Fibroblast of lung (primary cell): ENCODE measurements around the gene LRRK1. TPM values are rescaled to one million over a fixed set of nuclear protein-coding genes. Genes with fewer than 3 reads are reported as not detected.

Experiments
- DNase-seq, 2 donors: peaks; one replicate each; pipeline versions ENCODE4 v3.0.0 to v3.0.0-alpha.2; 2010; ENCODE audit warnings: low read depth in 2 of 2
- H2AFZ ChIP-seq: 2 replicates; pipeline ENCODE4 v1.5.1; 2012; ENCODE audit warnings: low read length, control low read depth, inconsistent platforms
- H3K27ac ChIP-seq: 2 replicates; pipeline ENCODE4 v1.5.1; 2011; ENCODE audit warnings: low read length, control low read depth; ENCODE audit not compliant: insufficient read depth
- H3K27me3 ChIP-seq: 2 replicates; pipeline ENCODE4 v1.5.1; 2011; ENCODE audit warnings: mild to moderate bottlenecking, low read length; ENCODE audit not compliant: control insufficient read depth, insufficient read depth
- H3K36me3 ChIP-seq: 2 replicates; pipeline ENCODE4 v1.5.1; 2011; ENCODE audit warnings: low read length; ENCODE audit not compliant: control insufficient read depth, insufficient read depth
- H3K4me1 ChIP-seq: 2 replicates; pipeline ENCODE4 v1.5.1; 2011; ENCODE audit warnings: low read length; ENCODE audit not compliant: control insufficient read depth, insufficient read depth; ENCODE audit errors: extremely low read depth
- H3K4me2 ChIP-seq: 2 replicates; pipeline ENCODE4 v1.5.1; 2011; ENCODE audit warnings: low read length, control low read depth; ENCODE audit not compliant: insufficient read depth; ENCODE audit errors: extremely low read depth
- H3K4me3 ChIP-seq, 4 experiments: fragments of 200-600 bp in 1 of 4; sonication (generic) in 1 of 4; replicated peaks in 1 of 4; 2 replicates each; pipeline ENCODE4 v1.5.1; 2011 to 2016; ENCODE audit warnings: low read length in 4 of 4, low read depth in 3 of 4, mild to moderate bottlenecking in 3 of 4, control low read depth in 2 of 4, inconsistent platforms in 1 of 4, mixed read lengths in 1 of 4; ENCODE audit not compliant: insufficient read depth in 1 of 4; ENCODE audit errors: control extremely low read depth in 1 of 4
- H3K79me2 ChIP-seq: 2 replicates; pipeline ENCODE4 v1.5.1; 2012; ENCODE audit warnings: mild to moderate bottlenecking, low read length, inconsistent platforms; ENCODE audit not compliant: control insufficient read depth, insufficient read depth
- H3K9ac ChIP-seq: 2 replicates; pipeline ENCODE4 v1.5.1; 2011; ENCODE audit warnings: mild to moderate bottlenecking, low read length, control low read depth; ENCODE audit not compliant: insufficient read depth
- H3K9me3 ChIP-seq: 2 replicates; pipeline ENCODE4 v1.5.1; 2012; ENCODE audit warnings: low read depth, low read length; ENCODE audit not compliant: control insufficient read depth, insufficient read depth
- H4K20me1 ChIP-seq: 2 replicates; pipeline ENCODE4 v1.5.1; 2011; ENCODE audit warnings: low read length; ENCODE audit not compliant: control insufficient read depth, insufficient read depth; ENCODE audit errors: extremely low read depth
- EZH2 ChIP-seq: IDR thresholded peaks from 2 replicates; pipeline ENCODE4 v1.5.1; 2012; ENCODE audit warnings: low read length, control low read depth, mild to moderate bottlenecking; ENCODE audit errors: missing control alignments
- polyA plus RNA-seq, 2 donors: library from polyadenylated mRNA; depleted of rRNA in 1 of 2; stranded (reverse) in 1 of 2; unstranded in 1 of 2; fragments of >200 nt; gene quantifications; 2 replicates each; pipeline ENCODE4 v1.2.1, GENCODE V29; 2011 to 2012; ENCODE audit warnings: missing spikeins in 1 of 2
- total RNA-seq: library from RNA; depleted of rRNA; stranded (reverse); fragments of >200 nt; gene quantifications from 2 replicates; pipeline ENCODE4 v1.2.1, GENCODE V29; 2014
- TF ChIP-seq, protein P1 (sequence below), 2 donors: IDR thresholded peaks in 1 of 2; conservative IDR thresholded peaks in 1 of 2; 1 replicate in 1 of 2; 2 replicates in 1 of 2; pipeline ENCODE4 v1.5.1; 2011 to 2012; ENCODE audit warnings: low read length in 2 of 2, control low read depth in 1 of 2, inconsistent platforms in 1 of 2, low read depth in 1 of 2, mild to moderate bottlenecking in 1 of 2

LRRK1 gene
- total and polyA plus RNA-seq, 2 donors (not counting 1 experiment from before 2014, with no cell fraction given): 3.8 to 12.2 TPM

- Histone ChIP-seq H3K9ac (no peak overlapping the region), H3K4me3 (no peak overlapping the region), H3K79me2 (no peaks in the 10 kb centered on the region), H3K27me3 (no peaks in the 10 kb centered on the region), H2AFZ (no peak overlapping the region), H3K9me3 (no peaks in the 10 kb centered on the region), H3K36me3 (peaks cover 2% of the 10 kb centered on the region), H3K4me2 (no peak overlapping the region), H4K20me1 (no peaks in the 10 kb centered on the region), H3K4me1 (no peaks in the 10 kb centered on the region), H3K27ac (no peak overlapping the region)
- peak in 1 of 2 donors; percentile 16 for DNase-seq
- no peak for TF ChIP-seq EZH2
- TF ChIP-seq, protein P1, sequence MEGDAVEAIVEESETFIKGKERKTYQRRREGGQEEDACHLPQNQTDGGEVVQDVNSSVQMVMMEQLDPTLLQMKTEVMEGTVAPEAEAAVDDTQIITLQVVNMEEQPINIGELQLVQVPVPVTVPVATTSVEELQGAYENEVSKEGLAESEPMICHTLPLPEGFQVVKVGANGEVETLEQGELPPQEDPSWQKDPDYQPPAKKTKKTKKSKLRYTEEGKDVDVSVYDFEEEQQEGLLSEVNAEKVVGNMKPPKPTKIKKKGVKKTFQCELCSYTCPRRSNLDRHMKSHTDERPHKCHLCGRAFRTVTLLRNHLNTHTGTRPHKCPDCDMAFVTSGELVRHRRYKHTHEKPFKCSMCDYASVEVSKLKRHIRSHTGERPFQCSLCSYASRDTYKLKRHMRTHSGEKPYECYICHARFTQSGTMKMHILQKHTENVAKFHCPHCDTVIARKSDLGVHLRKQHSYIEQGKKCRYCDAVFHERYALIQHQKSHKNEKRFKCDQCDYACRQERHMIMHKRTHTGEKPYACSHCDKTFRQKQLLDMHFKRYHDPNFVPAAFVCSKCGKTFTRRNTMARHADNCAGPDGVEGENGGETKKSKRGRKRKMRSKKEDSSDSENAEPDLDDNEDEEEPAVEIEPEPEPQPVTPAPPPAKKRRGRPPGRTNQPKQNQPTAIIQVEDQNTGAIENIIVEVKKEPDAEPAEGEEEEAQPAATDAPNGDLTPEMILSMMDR (conservative IDR thresholded peaks at IDR 0.05 in 1 of 2, IDR thresholded peaks at IDR 0.05 in 1 of 2; ENCODE audit: low read depth in 1 of 2, low read length in 2 of 2): no peak
Measured at GRCh38 chr15:100987143-100987542, 68.0 kb downstream of the LRRK1 start.

- Histone ChIP-seq H3K9ac (no peak overlapping the region), H3K4me2 (no peak overlapping the region), H3K4me3 (no peak overlapping the region), H3K4me1 (no peaks in the 10 kb centered on the region), H3K9me3 (no peaks in the 10 kb centered on the region), H3K27ac (no peak overlapping the region), H3K79me2 (no peaks in the 10 kb centered on the region), H3K36me3 (peaks cover 2% of the 10 kb centered on the region), H3K27me3 (no peaks in the 10 kb centered on the region), H4K20me1 (no peaks in the 10 kb centered on the region), H2AFZ (no peak overlapping the region)
- no peak for DNase-seq
- TF ChIP-seq, protein P1 (conservative IDR thresholded peaks at IDR 0.05 in 1 of 2, IDR thresholded peaks at IDR 0.05 in 1 of 2; ENCODE audit: low read depth in 1 of 2, low read length in 2 of 2): no peak
Measured at GRCh38 chr15:100988297-100988696, 69.1 kb downstream of the LRRK1 start.

DNA sequence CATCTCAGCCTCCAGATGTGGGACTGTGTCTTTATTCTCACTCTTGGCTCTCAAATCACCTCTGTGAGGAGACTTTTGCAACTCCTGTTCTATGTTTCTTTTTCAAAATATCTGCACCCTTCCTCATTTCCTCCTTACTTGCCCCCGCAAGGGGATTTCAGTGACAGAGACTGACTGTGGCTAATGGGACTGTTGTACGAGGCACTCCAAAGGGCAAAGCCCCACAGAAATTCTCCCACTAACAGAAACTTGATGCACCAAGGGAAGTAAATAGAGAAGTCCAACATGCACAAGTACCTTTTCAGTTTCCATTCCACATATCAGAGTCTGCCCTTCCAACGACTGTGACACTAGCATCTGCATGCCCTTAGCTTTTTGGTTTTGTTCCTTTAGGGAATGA, 69.7 kb downstream of the LRRK1 start:
- Histone ChIP-seq H4K20me1 (no peaks in the 10 kb centered on the region), H3K9me3 (no peaks in the 10 kb centered on the region), H3K79me2 (no peaks in the 10 kb centered on the region), H3K9ac (no peak overlapping the region), H2AFZ (no peak overlapping the region), H3K27ac (no peak overlapping the region), H3K4me2 (no peak overlapping the region), H3K36me3 (peaks cover 2% of the 10 kb centered on the region), H3K27me3 (no peaks in the 10 kb centered on the region), H3K4me1 (no peaks in the 10 kb centered on the region), H3K4me3 (no peak overlapping the region)
- TF ChIP-seq, protein P1 (conservative IDR thresholded peaks at IDR 0.05 in 1 of 2, IDR thresholded peaks at IDR 0.05 in 1 of 2; ENCODE audit: low read depth in 1 of 2, low read length in 2 of 2): no peak
- no peak for TF ChIP-seq EZH2
- no peak for DNase-seq
